Spleen (tissue), 7 donors: Measurements from ENCODE around the gene SH2D5.

ENCODE experiments used
- CTCF ChIP-seq, 11 experiments: fragments of 200-600 bp in 7 of 11; fragments of 450-650 bp in 4 of 11; sonication (generic) in 4 of 11; IDR thresholded peaks in 8 of 11; conservative IDR thresholded peaks in 3 of 11; 1 replicate in 7 of 11; 2 replicates in 4 of 11; pipeline versions ENCODE4 v1.4.0 to v1.8.0; 2016 to 2021; ENCODE audit warnings: antibody characterized with exemption in 11 of 11, inconsistent platforms in 4 of 11, mild to moderate bottlenecking in 1 of 11
- POLR2A ChIP-seq, 3 donors: fragments of 450-650 bp; IDR thresholded peaks; one replicate each; pipeline ENCODE4 v1.5.1; 2017; ENCODE audit warnings: antibody characterized with exemption in 3 of 3, mild to moderate bottlenecking in 1 of 3
- donor health status: DM: no; HTN: no; CAD: no; lungs with moderate emphysema.
- donor health status: DM: no; HTN: no; CAD: no.
- donor health status: DM: no; HTN: no; CAD: no.

GRCh38 chr1:20691872-20692271 is 40.6 kb downstream of the SH2D5 start:
- TF ChIP-seq CTCF (IDR thresholded peaks at IDR 0.05 in 8 of 11, conservative IDR thresholded peaks at IDR 0.05 in 3 of 11), result no peak
- no peak for TF ChIP-seq POLR2A (IDR thresholded peaks at IDR 0.05)
